ENCODE data around the gene FOCAD. TPM values are rescaled to one million over a fixed set of nuclear protein-coding genes. Genes with fewer than 3 reads are reported as not detected.

The FOCAD gene
- total and polyA plus RNA-seq, 10 of the 15 experiments (the other 5 are each of a cell fraction or from before 2014, with no cell fraction given): 13.7 to 93.0 (median 41.8) TPM

- TF ChIP-seq, protein P1, sequence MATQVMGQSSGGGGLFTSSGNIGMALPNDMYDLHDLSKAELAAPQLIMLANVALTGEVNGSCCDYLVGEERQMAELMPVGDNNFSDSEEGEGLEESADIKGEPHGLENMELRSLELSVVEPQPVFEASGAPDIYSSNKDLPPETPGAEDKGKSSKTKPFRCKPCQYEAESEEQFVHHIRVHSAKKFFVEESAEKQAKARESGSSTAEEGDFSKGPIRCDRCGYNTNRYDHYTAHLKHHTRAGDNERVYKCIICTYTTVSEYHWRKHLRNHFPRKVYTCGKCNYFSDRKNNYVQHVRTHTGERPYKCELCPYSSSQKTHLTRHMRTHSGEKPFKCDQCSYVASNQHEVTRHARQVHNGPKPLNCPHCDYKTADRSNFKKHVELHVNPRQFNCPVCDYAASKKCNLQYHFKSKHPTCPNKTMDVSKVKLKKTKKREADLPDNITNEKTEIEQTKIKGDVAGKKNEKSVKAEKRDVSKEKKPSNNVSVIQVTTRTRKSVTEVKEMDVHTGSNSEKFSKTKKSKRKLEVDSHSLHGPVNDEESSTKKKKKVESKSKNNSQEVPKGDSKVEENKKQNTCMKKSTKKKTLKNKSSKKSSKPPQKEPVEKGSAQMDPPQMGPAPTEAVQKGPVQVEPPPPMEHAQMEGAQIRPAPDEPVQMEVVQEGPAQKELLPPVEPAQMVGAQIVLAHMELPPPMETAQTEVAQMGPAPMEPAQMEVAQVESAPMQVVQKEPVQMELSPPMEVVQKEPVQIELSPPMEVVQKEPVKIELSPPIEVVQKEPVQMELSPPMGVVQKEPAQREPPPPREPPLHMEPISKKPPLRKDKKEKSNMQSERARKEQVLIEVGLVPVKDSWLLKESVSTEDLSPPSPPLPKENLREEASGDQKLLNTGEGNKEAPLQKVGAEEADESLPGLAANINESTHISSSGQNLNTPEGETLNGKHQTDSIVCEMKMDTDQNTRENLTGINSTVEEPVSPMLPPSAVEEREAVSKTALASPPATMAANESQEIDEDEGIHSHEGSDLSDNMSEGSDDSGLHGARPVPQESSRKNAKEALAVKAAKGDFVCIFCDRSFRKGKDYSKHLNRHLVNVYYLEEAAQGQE (IDR thresholded peaks at IDR 0.05; ENCODE audit: low read depth, low read length): no peak
- TF ChIP-seq, protein P2, sequence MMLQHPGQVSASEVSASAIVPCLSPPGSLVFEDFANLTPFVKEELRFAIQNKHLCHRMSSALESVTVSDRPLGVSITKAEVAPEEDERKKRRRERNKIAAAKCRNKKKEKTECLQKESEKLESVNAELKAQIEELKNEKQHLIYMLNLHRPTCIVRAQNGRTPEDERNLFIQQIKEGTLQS (IDR thresholded peaks at IDR 0.05; ENCODE audit: borderline replicate concordance, extremely low read depth, low read depth, low read length): no peak
- TF ChIP-seq ZNF274 (IDR thresholded peaks at IDR 0.05; ENCODE audit: insufficient read depth, insufficient read length) (no peak), STAT3 (IDR thresholded peaks at IDR 0.05; ENCODE audit: low read depth, low read length) (no peak), DPF2 (IDR thresholded peaks at IDR 0.05) (no peak), CHD4 (IDR thresholded peaks at IDR 0.05) (no peak), ETV6 (conservative IDR thresholded peaks at IDR 0.05 in 1 of 2, IDR thresholded peaks at IDR 0.05 in 1 of 2; ENCODE audit: borderline replicate concordance in 1 of 2, low read depth in 1 of 2) (no peak), ZNF24 (IDR thresholded peaks at IDR 0.05) (no peak)
These were observed 264.6 kb downstream of the FOCAD start (continued) for GRCh38 chr9:20948703-20949102.

GRCh38 chr9:20950707-20951106 is 266.6 kb downstream of the FOCAD start:
- H3K27ac ChIP-seq (ENCODE audit: control insufficient read depth, insufficient read depth): no peak overlapping the region
- no peak for DNase-seq (ENCODE audit: low read depth, low spot score)
- ChIA-PET SMC1A (ENCODE audit: uncharacterized antibody, unreplicated experiment) (no interaction called here), CTCF (interaction anchor here (2.5 kb wide), 1 partner anchor 9 kb away, joined by 12 read pairs; no protein-coding TSS in a partner anchor), RAD21 (ENCODE audit: unreplicated experiment) (interaction anchor here (1.2 kb wide), 1 partner anchor 9 kb away, joined by 5 read pairs; no protein-coding TSS in a partner anchor), POLR2A (no interaction called here)
- ATAC-seq: no peak
- H3K4me3 ChIP-seq: no peak overlapping the region
- no peak overlapping the region for H2AFZ ChIP-seq (ENCODE audit: control insufficient read depth, low read depth, low read length)
- H3K9ac ChIP-seq (ENCODE audit: control insufficient read depth, insufficient read depth, low read length): no peak overlapping the region
- H3K9me3 ChIP-seq (replicated peaks; ENCODE audit: control insufficient read depth, insufficient read depth, low read length): no peaks in the 10 kb centered on the region
- 89% methylated on average over 2 of the region's 2 CpGs for WGBS (ENCODE audit: insufficient coverage, insufficient replicate concordance, low lambda C conversion rate, missing lambda C conversion rate)
- no peaks in the 10 kb centered on the region for H4K20me1 ChIP-seq (ENCODE audit: control insufficient read depth, insufficient read depth)
- no peaks in the 10 kb centered on the region for H3K79me2 ChIP-seq (ENCODE audit: control insufficient read depth, insufficient read depth, low read length)
- peaks cover 2 to 9% of the 10 kb centered on the region in 2 experiments for H3K36me3 ChIP-seq (ENCODE audit: control insufficient read depth in 2 of 2, insufficient read depth in 2 of 2, low read length in 1 of 2)
- H3K4me2 ChIP-seq (ENCODE audit: control insufficient read depth, insufficient read depth): no peak overlapping the region
- no TSS peak for BruUV-seq (replicated peaks)
- TF ChIP-seq, protein P3, sequence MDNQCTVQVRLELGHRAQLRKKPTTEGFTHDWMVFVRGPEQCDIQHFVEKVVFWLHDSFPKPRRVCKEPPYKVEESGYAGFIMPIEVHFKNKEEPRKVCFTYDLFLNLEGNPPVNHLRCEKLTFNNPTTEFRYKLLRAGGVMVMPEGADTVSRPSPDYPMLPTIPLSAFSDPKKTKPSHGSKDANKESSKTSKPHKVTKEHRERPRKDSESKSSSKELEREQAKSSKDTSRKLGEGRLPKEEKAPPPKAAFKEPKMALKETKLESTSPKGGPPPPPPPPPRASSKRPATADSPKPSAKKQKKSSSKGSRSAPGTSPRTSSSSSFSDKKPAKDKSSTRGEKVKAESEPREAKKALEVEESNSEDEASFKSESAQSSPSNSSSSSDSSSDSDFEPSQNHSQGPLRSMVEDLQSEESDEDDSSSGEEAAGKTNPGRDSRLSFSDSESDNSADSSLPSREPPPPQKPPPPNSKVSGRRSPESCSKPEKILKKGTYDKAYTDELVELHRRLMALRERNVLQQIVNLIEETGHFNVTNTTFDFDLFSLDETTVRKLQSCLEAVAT (IDR thresholded peaks at IDR 0.05): no peak
- peak; percentile 42; the same call in 1 of the 2 replicates for TF ChIP-seq ZNF24 (IDR thresholded peaks at IDR 0.05)
- no peaks in the 10 kb centered on the region for H3K4me1 ChIP-seq (ENCODE audit: control insufficient read depth, insufficient read depth, low read length)
- in situ Hi-C loops (cut with MboI) (no loop called here), intact Hi-C loops (cut with micrococcal nuclease; ENCODE audit: unreplicated experiment) (no loop called here)
- FAIRE-seq: peak; percentile 82
- H3K27me3 ChIP-seq (replicated peaks in 1 of 2; ENCODE audit: control insufficient read depth in 2 of 2, insufficient read depth in 2 of 2, low read length in 1 of 2): no peaks in the 10 kb centered on the region
